A673 (cell line): Measurements from ENCODE around the gene SPAG9.

Source experiments
- CTCF ChIP-seq: fragments of 300-800, 200-600 bp; sonication (generic); conservative IDR thresholded peaks from 2 replicates; pipeline ENCODE4 v1.5.1; 2017; ENCODE audit warnings: low read depth, mild to moderate bottlenecking, antibody characterized with exemption, low read length, moderate library complexity, mixed read lengths
- EZH2 ChIP-seq: fragments of 200-600 bp; sonication (generic); IDR thresholded peaks from 2 replicates; pipeline ENCODE4 v1.6.1; 2017; ENCODE audit warnings: borderline replicate concordance, low read depth, mild to moderate bottlenecking, mixed read lengths, antibody characterized with exemption, low read length; ENCODE audit not compliant: poor library complexity, severe bottlenecking

- TF ChIP-seq CTCF: no peak
- TF ChIP-seq EZH2: no peak
Observed at GRCh38 chr17:51166198-51166986, 45.7 kb upstream of the SPAG9 start, which contains the start of gene NME2.
